Spleen (tissue), 11 donors: ENCODE data around the gene BCOR. TPM values are rescaled to one million over a fixed set of nuclear protein-coding genes. Genes with fewer than 3 reads are reported as not detected.

ENCODE experiments used
- DNase-seq: peaks from one replicate; pipeline ENCODE4 v3.0.0-alpha.2; 2020
- H3K27ac ChIP-seq, 8 donors: fragments of 200-600 bp; sonication (generic) in 7 of 8; 1 replicate in 4 of 8; 2 replicates in 4 of 8; pipeline versions ENCODE4 v1.5.0 to v1.8.0; 2016 to 2021; ENCODE audit warnings: inconsistent platforms in 4 of 8, mild to moderate bottlenecking in 4 of 8, moderate library complexity in 1 of 8
- H3K27me3 ChIP-seq, 7 donors: fragments of 200-600 bp; sonication (generic) in 6 of 7; replicated peaks in 1 of 7; 1 replicate in 4 of 7; 2 replicates in 3 of 7; pipeline versions ENCODE4 v1.5.0 to v1.8.0; 2016 to 2021; ENCODE audit warnings: inconsistent platforms in 3 of 7, mild to moderate bottlenecking in 1 of 7
- H3K36me3 ChIP-seq, 6 donors: fragments of 200-600 bp; sonication (generic) in 5 of 6; 1 replicate in 4 of 6; 2 replicates in 2 of 6; pipeline versions ENCODE4 v1.5.0 to v1.8.0; 2016 to 2021; ENCODE audit warnings: inconsistent platforms in 2 of 6
- H3K4me1 ChIP-seq, 6 donors: fragments of 200-600 bp; sonication (generic) in 5 of 6; 1 replicate in 3 of 6; 2 replicates in 3 of 6; pipeline versions ENCODE4 v1.5.0 to v1.8.0; 2016 to 2021; ENCODE audit warnings: inconsistent platforms in 3 of 6
- H3K4me3 ChIP-seq, 8 donors: fragments of 200-600 bp; sonication (generic) in 7 of 8; 1 replicate in 4 of 8; 2 replicates in 4 of 8; pipeline versions ENCODE4 v1.5.0 to v1.8.0; 2016 to 2021; ENCODE audit warnings: inconsistent platforms in 4 of 8, mild to moderate bottlenecking in 4 of 8, moderate library complexity in 2 of 8
- H3K9me3 ChIP-seq, 8 donors: fragments of 200-600 bp; sonication (generic) in 7 of 8; 1 replicate in 4 of 8; 2 replicates in 4 of 8; pipeline versions ENCODE4 v1.5.0 to v1.8.0; 2016 to 2021; ENCODE audit warnings: inconsistent platforms in 4 of 8
- POLR2A ChIP-seq, 3 donors: fragments of 450-650 bp; IDR thresholded peaks; one replicate each; pipeline ENCODE4 v1.5.1; 2017; ENCODE audit warnings: antibody characterized with exemption in 3 of 3, mild to moderate bottlenecking in 1 of 3
- POLR2AphosphoS5 ChIP-seq, 3 donors: sonication (generic); formaldehyde crosslinking; IDR thresholded peaks; one replicate each; pipeline ENCODE4 v1.5.1; 2017; ENCODE audit warnings: antibody characterized with exemption in 3 of 3
- WGBS, 5 donors: extraction: QIAGEN DNeasy Blood & Tissue Kit in 3 of 5; methylation state at CpG; one replicate each; pipeline versions ENCODE4 v1.1.5 to v1.1.7; 2013 to 2018; 5-methylcytosine and 5-hydroxymethylcytosine counted together
- intact Hi-C: fragments of 100-400 bp; cut with DNase I; formaldehyde crosslinking; loops from one replicate; pipeline ENCODE4 v1.15.0; 2023; ENCODE audit warnings: low total_unique reads
- polyA plus RNA-seq, 3 donors: library from polyadenylated mRNA; stranded (reverse); fragments of 200-250 nt; gene quantifications; one replicate each; pipeline ENCODE4 v1.2.1, GENCODE V29; 2013
- total RNA-seq, 7 donors: library from RNA; depleted of rRNA in 3 of 7; stranded (reverse); fragments of >200 nt in 3 of 7; fragmentation: NEBNext Ultra II Directional in 4 of 7; extraction: Animal tissue kit (Norgen Biotek cat#: 25700) in 4 of 7; gene quantifications; one replicate each; pipeline versions ENCODE4 v1.1.0 to v1.2.1, GENCODE V29; 2016 to 2021
- TF ChIP-seq, protein P1 (sequence below), 11 experiments: fragments of 200-600 bp in 7 of 11; fragments of 450-650 bp in 4 of 11; sonication (generic) in 4 of 11; IDR thresholded peaks in 8 of 11; conservative IDR thresholded peaks in 3 of 11; 1 replicate in 7 of 11; 2 replicates in 4 of 11; pipeline versions ENCODE4 v1.4.0 to v1.8.0; 2016 to 2021; ENCODE audit warnings: antibody characterized with exemption in 11 of 11, inconsistent platforms in 4 of 11, mild to moderate bottlenecking in 1 of 11
- donor health status: healthy with polysubstance abuse.
- donor health status: DM: no; HTN: no; CAD: no; lungs with moderate emphysema.
- donor health status: DM: no; HTN: no; CAD: no.
- donor health status: Bipolar disorder and iron deficiency.
- donor health status: healthy.
- donor health status: DM: no; HTN: no; CAD: no.
- donor health status: DM: yes; HTN: yes; CAD: no.

BCOR gene
- total and polyA plus RNA-seq, 10 donors, result 8.3 to 38.6 (median 29.0) TPM

DNA sequence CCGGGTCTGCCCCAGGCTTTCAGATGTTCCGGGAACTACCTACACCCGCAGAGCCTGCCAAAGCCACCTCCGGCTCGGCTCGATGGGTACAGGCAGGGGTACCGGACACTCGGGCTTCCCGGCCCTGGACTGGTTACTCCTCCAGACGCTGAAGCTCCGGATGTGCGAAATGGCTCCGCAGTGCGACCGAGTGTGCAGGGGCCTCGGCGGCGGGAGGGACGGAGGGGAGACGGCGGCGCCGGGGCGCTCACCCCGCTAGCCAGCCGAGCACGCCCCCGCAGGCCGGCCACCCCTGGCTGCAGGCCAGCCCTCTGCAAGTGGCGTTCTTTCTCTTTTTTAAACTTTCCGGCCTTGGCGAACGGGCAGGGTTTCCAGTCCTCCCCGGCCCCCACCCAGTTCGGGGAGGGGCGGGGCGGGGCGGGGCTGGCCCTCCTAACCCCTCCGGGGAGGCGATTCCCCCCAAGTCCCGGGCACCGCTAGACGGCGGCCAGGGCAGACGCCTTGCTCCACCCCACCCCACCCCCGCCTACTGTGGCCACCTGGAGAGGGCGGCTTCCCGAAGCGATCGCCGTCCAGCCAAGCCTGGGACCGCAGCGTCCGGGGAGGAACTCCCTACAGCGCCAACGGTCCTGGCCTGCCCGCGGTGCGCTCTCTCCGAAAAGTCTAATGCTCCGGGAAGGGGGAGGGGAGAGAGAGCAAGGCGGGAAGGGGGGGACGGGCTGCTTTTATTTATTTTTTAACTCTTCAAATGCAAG, 7.5 kb downstream of the BCOR start:
- Histone ChIP-seq H3K36me3 (no peaks in the 10 kb centered on the region), H3K4me1 (peaks cover 16 to 100% (median 61%) of the 10 kb centered on the region in 6 donors), H3K27ac (peak overlapping the region in 6 of 8 donors; percentile 2 to 60 (median 52)), H3K27me3 (peaks cover 0 to 66% (median 32%) of the 10 kb centered on the region in 7 donors), H3K4me3 (peak overlapping the region in 7 of 8 donors; percentile 16 to 65 (median 38)), H3K9me3 (no peaks in the 10 kb centered on the region)
- intact Hi-C loops, result loop anchor here (10.0 kb wide), 1 partner anchor 75 kb away; no protein-coding TSS in a partner anchor
- peak; percentile 84 for DNase-seq
- 1 to 28% (median 4%) methylated on average over 17 to 63 of the region's 63 CpGs for WGBS, 5 donors
- TF ChIP-seq, protein P1, sequence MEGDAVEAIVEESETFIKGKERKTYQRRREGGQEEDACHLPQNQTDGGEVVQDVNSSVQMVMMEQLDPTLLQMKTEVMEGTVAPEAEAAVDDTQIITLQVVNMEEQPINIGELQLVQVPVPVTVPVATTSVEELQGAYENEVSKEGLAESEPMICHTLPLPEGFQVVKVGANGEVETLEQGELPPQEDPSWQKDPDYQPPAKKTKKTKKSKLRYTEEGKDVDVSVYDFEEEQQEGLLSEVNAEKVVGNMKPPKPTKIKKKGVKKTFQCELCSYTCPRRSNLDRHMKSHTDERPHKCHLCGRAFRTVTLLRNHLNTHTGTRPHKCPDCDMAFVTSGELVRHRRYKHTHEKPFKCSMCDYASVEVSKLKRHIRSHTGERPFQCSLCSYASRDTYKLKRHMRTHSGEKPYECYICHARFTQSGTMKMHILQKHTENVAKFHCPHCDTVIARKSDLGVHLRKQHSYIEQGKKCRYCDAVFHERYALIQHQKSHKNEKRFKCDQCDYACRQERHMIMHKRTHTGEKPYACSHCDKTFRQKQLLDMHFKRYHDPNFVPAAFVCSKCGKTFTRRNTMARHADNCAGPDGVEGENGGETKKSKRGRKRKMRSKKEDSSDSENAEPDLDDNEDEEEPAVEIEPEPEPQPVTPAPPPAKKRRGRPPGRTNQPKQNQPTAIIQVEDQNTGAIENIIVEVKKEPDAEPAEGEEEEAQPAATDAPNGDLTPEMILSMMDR (IDR thresholded peaks at IDR 0.05 in 8 of 11, conservative IDR thresholded peaks at IDR 0.05 in 3 of 11), result no peak
- peak in 2 of 3 donors; percentile 55 to 69 for TF ChIP-seq POLR2AphosphoS5 (IDR thresholded peaks at IDR 0.05)

- Histone ChIP-seq H3K36me3 (no peaks in the 10 kb centered on the region), H3K9me3 (no peaks in the 10 kb centered on the region), H3K27me3 (peaks cover 0 to 54% (median 20%) of the 10 kb centered on the region in 7 donors), H3K4me3 (peak overlapping the region in 1 of 8 donors; percentile 65), H3K27ac (peak overlapping the region in 1 of 8 donors; percentile 54), H3K4me1 (peaks cover 16 to 100% (median 65%) of the 10 kb centered on the region in 6 donors)
- 33 to 67% (median 60%) methylated on average over 9 of the region's 9 CpGs for WGBS, 5 donors
- TF ChIP-seq, protein P1 (IDR thresholded peaks at IDR 0.05 in 8 of 11, conservative IDR thresholded peaks at IDR 0.05 in 3 of 11), result no peak
- TF ChIP-seq POLR2AphosphoS5 (IDR thresholded peaks at IDR 0.05) (no peak), POLR2A (IDR thresholded peaks at IDR 0.05) (no peak)
- DNase-seq, result no peak
- intact Hi-C loops, result no loop called here
Observed at GRCh38 chrX:40088803-40089540, 8.8 kb downstream of the BCOR start.

- Histone ChIP-seq H3K36me3 (no peaks in the 10 kb centered on the region), H3K27me3 (peaks cover 0 to 55% (median 18%) of the 10 kb centered on the region in 7 donors), H3K4me3 (no peak overlapping the region), H3K4me1 (peaks cover 16 to 100% (median 63%) of the 10 kb centered on the region in 6 donors), H3K27ac (no peak overlapping the region), H3K9me3 (no peaks in the 10 kb centered on the region)
- 28 to 73% (median 66%) methylated on average over 5 of the region's 5 CpGs for WGBS, 5 donors
- no peak for DNase-seq
- intact Hi-C loops, result no loop called here
- no peak for TF ChIP-seq POLR2A (IDR thresholded peaks at IDR 0.05)
- TF ChIP-seq, protein P1 (IDR thresholded peaks at IDR 0.05 in 8 of 11, conservative IDR thresholded peaks at IDR 0.05 in 3 of 11), result no peak
- no peak for TF ChIP-seq POLR2AphosphoS5 (IDR thresholded peaks at IDR 0.05)
Observed at GRCh38 chrX:40088299-40088625, 9.5 kb downstream of the BCOR start.
